ENCODE measurements around the gene ATF6B.
"Not testable (repeated sequence)": the region's sequence is repeated elsewhere in the genome, so short reads cannot be mapped to it uniquely, and the experiment has no call there.

ATF6B gene

GRCh38 chr6:32111424-32112066 is 16.5 kb downstream of the ATF6B start:
- no peak overlapping the region for H3K4me3 ChIP-seq (ENCODE audit: low read length)
- no peak for DNase-seq (ENCODE audit: low read depth, low spot score)

GRCh38 chr6:32110632-32111031 is 17.4 kb downstream of the ATF6B start:
- H3K4me3 ChIP-seq (ENCODE audit: low read length), result no peak overlapping the region
- no peak for DNase-seq (ENCODE audit: low read depth, low spot score)

- no peak for DNase-seq (ENCODE audit: low read depth, low spot score)
- H3K4me3 ChIP-seq (ENCODE audit: low read length), result no peak overlapping the region
Observed at GRCh38 chr6:32109765-32110160, 18.3 kb downstream of the ATF6B start.

GRCh38 chr6:32109114-32109764 is 18.8 kb downstream of the ATF6B start, which contains the start of gene TNXB:
Gene TNXB (minus strand): TSS chr6:32109338. CDS start chr6:32098198, 11,140 bp downstream.
- DNase-seq (ENCODE audit: low read depth, low spot score), result no peak
- H3K4me3 ChIP-seq (ENCODE audit: low read length), result no peak within 1 kb of the TSS

GRCh38 chr6:32108727-32109113 is 19.3 kb downstream of the ATF6B start:
- no peak overlapping the region for H3K4me3 ChIP-seq (ENCODE audit: low read length)
- DNase-seq (ENCODE audit: low read depth, low spot score), result no peak

GRCh38 chr6:32108094-32108627 is 19.9 kb downstream of the ATF6B start:
- no peak overlapping the region for H3K4me3 ChIP-seq (ENCODE audit: low read length)
- no peak for DNase-seq (ENCODE audit: low read depth, low spot score)

GRCh38 chr6:32107406-32107805 is 20.6 kb downstream of the ATF6B start:
- DNase-seq (ENCODE audit: low read depth, low spot score), result no peak
- H3K4me3 ChIP-seq (ENCODE audit: low read length), result no peak overlapping the region

- no peak overlapping the region for H3K4me3 ChIP-seq (ENCODE audit: low read length)
- DNase-seq (ENCODE audit: low read depth, low spot score), result no peak
Observed at GRCh38 chr6:32105433-32105832, 22.6 kb downstream of the ATF6B start.

- H3K4me3 ChIP-seq (ENCODE audit: low read length), result no peak overlapping the region
- no peak for DNase-seq (ENCODE audit: low read depth, low spot score)
Observed at GRCh38 chr6:32102255-32102654, 25.8 kb downstream of the ATF6B start.

GRCh38 chr6:32100251-32100650 is 27.8 kb downstream of the ATF6B start:
- not testable (repeated sequence) for DNase-seq (ENCODE audit: low read depth, low spot score); H3K4me3 ChIP-seq (ENCODE audit: low read length)

- no peak for DNase-seq (ENCODE audit: low read depth, low spot score)
- H3K4me3 ChIP-seq (ENCODE audit: low read length), result no peak overlapping the region
Observed at GRCh38 chr6:32097364-32097763, 30.7 kb downstream of the ATF6B start.

GRCh38 chr6:32096394-32097258 is 31.4 kb downstream of the ATF6B start:
- DNase-seq (ENCODE audit: low read depth, low spot score), result no peak
- no peak overlapping the region for H3K4me3 ChIP-seq (ENCODE audit: low read length)

GRCh38 chr6:32096087-32096393 is 32.0 kb downstream of the ATF6B start:
- H3K4me3 ChIP-seq (ENCODE audit: low read length), result no peak overlapping the region
- DNase-seq (ENCODE audit: low read depth, low spot score), result no peak

- DNase-seq (ENCODE audit: low read depth, low spot score), result no peak
- H3K4me3 ChIP-seq (ENCODE audit: low read length), result no peak overlapping the region
Observed at GRCh38 chr6:32095338-32096086, 32.5 kb downstream of the ATF6B start.

- H3K4me3 ChIP-seq (ENCODE audit: low read length), result no peak overlapping the region
- no peak for DNase-seq (ENCODE audit: low read depth, low spot score)
Observed at GRCh38 chr6:32092760-32093497, 35.1 kb downstream of the ATF6B start.

- H3K4me3 ChIP-seq (ENCODE audit: low read length), result no peak overlapping the region
- DNase-seq (ENCODE audit: low read depth, low spot score), result no peak
Observed at GRCh38 chr6:32089082-32089828, 38.8 kb downstream of the ATF6B start.

GRCh38 chr6:32088487-32089049 is 39.5 kb downstream of the ATF6B start:
- no peak overlapping the region for H3K4me3 ChIP-seq (ENCODE audit: low read length)
- DNase-seq (ENCODE audit: low read depth, low spot score), result no peak

All from Jurkat, Clone E6-1 (cell line).